GM12874 (cell line): ENCODE results near the gene ZFYVE28.

Experiments
- CTCF ChIP-seq: IDR thresholded peaks from 2 replicates; pipeline ENCODE4 v1.5.1; 2011; ENCODE audit warnings: low read depth, mild to moderate bottlenecking, control low read depth, low read length, moderate library complexity; ENCODE audit not compliant: insufficient read depth

ZFYVE28 gene

GRCh38 chr4:2262944-2263250 lies 155.5 kb downstream of the ZFYVE28 start:
- no peak for TF ChIP-seq CTCF

- TF ChIP-seq CTCF, result no peak
Measured at GRCh38 chr4:2262145-2262943, 156.1 kb downstream of the ZFYVE28 start.

GRCh38 chr4:2261853-2262144 lies 156.6 kb downstream of the ZFYVE28 start, which contains the start of gene MXD4:
Gene MXD4 (minus strand): TSS chr4:2262109. CDS start chr4:2261980, 129 bp downstream.
- no peak for TF ChIP-seq CTCF

GRCh38 chr4:2261110-2261852 lies 157.2 kb downstream of the ZFYVE28 start:
- no peak for TF ChIP-seq CTCF

- no peak for TF ChIP-seq CTCF
Measured at GRCh38 chr4:2260344-2261109, 157.9 kb downstream of the ZFYVE28 start.

GRCh38 chr4:2259541-2260343 lies 158.7 kb downstream of the ZFYVE28 start:
- TF ChIP-seq CTCF, result no peak
